ENCODE data around the gene NUP88.
A peak's percentile ranks its signal among the peaks of the same experiment; 100 is the strongest.

The NUP88 gene

GRCh38 chr17:5429191-5429887, 9.9 kb upstream of the NUP88 start:
- no peak for DNase-seq
- TF ChIP-seq CTCF (IDR thresholded peaks at IDR 0.05), result no peak
- H3K27ac ChIP-seq, result no peak overlapping the region
- no peak overlapping the region for H3K4me3 ChIP-seq
- H3K27me3 ChIP-seq, result no peaks in the 10 kb centered on the region
- intact Hi-C loops (cut with DNase I; ENCODE audit: low total_unique reads), result no loop called here
- peaks cover 74 to 100% (median 97%) of the 10 kb centered on the region in 3 donors for H3K36me3 ChIP-seq
- no peaks in the 10 kb centered on the region for H3K4me1 ChIP-seq
- no peaks in the 10 kb centered on the region for H3K9me3 ChIP-seq

GRCh38 chr17:5425826-5426225, 6.4 kb upstream of the NUP88 start:
- H3K4me3 ChIP-seq, result no peak overlapping the region
- no peak for TF ChIP-seq CTCF (IDR thresholded peaks at IDR 0.05)
- H3K27ac ChIP-seq, result no peak overlapping the region
- no peaks in the 10 kb centered on the region for H3K27me3 ChIP-seq
- H3K4me1 ChIP-seq, result peaks cover 0 to 9% (median 7%) of the 10 kb centered on the region in 4 donors
- H3K9me3 ChIP-seq, result no peaks in the 10 kb centered on the region
- H3K36me3 ChIP-seq, result peaks cover 67 to 97% (median 79%) of the 10 kb centered on the region in 3 donors
- DNase-seq, result no peak
- intact Hi-C loops (cut with DNase I; ENCODE audit: low total_unique reads), result no loop called here

- DNase-seq, result no peak
- no peak overlapping the region for H3K27ac ChIP-seq
- no peaks in the 10 kb centered on the region for H3K9me3 ChIP-seq
- peaks cover 59 to 88% (median 70%) of the 10 kb centered on the region in 3 donors for H3K36me3 ChIP-seq
- intact Hi-C loops (cut with DNase I; ENCODE audit: low total_unique reads), result loop anchor here (5.0 kb wide), 1 partner anchor 62 kb away; the partner anchor contains the start of genes DERL2 and MIS12
- peaks cover 0 to 13% (median 11%) of the 10 kb centered on the region in 4 donors for H3K4me1 ChIP-seq
- H3K4me3 ChIP-seq, result no peak overlapping the region
- H3K27me3 ChIP-seq, result no peaks in the 10 kb centered on the region
- TF ChIP-seq CTCF (IDR thresholded peaks at IDR 0.05), result no peak
These were observed 5.4 kb upstream of the NUP88 start for GRCh38 chr17:5424909-5425308.

GRCh38 chr17:5422505-5422904, 3.0 kb upstream of the NUP88 start:
- Histone ChIP-seq H3K4me3 (no peak overlapping the region), H3K9me3 (no peaks in the 10 kb centered on the region), H3K4me1 (peaks cover 0 to 24% (median 23%) of the 10 kb centered on the region in 4 donors), H3K36me3 (peaks cover 46 to 66% (median 49%) of the 10 kb centered on the region in 3 donors), H3K27ac (no peak overlapping the region), H3K27me3 (no peaks in the 10 kb centered on the region)
- no peak for TF ChIP-seq CTCF (IDR thresholded peaks at IDR 0.05)
- no peak for DNase-seq
- intact Hi-C loops (cut with DNase I; ENCODE audit: low total_unique reads), result loop anchor here (5.0 kb wide), 1 partner anchor 65 kb away; the partner anchor contains the start of genes DERL2 and MIS12

GRCh38 chr17:5419959-5420653, 644 bp upstream of the NUP88 start, which contains the start of gene RPAIN:
RPAIN (plus strand) TSS chr17:5420182; CDS start chr17:5420211, 29 bp downstream.
- Histone ChIP-seq H3K4me3 (peak within 1 kb of the TSS; percentile 70 to 78), H3K27ac (peak within 1 kb of the TSS; percentile 88 to 93), H3K36me3 (peaks cover 29 to 60% (median 35%) of the 10 kb centered on the region in 3 donors), H3K4me1 (peaks cover 0 to 37% (median 32%) of the 10 kb centered on the region in 4 donors), H3K27me3 (no peaks in the 10 kb centered on the region), H3K9me3 (no peaks in the 10 kb centered on the region)
- no peak for TF ChIP-seq CTCF (IDR thresholded peaks at IDR 0.05)
- intact Hi-C loops (cut with DNase I; ENCODE audit: low total_unique reads), result loop anchor here (5.0 kb wide), 1 partner anchor 67 kb away; the partner anchor contains the start of genes DERL2 and MIS12
- DNase-seq, result peak; percentile 90 to 93

Measured in tibial artery (tissue), 4 donors.